Measurements from ENCODE around the gene GALR2.

- TF ChIP-seq CTCF (IDR thresholded peaks at IDR 0.05 in 4 of 5, conservative IDR thresholded peaks at IDR 0.05 in 1 of 5) = no peak
- TF ChIP-seq POLR2A (IDR thresholded peaks at IDR 0.05) = no peak
These were observed 45.1 kb downstream of the GALR2 start for GRCh38 chr17:76119409-76120371.
